RWPE1 (cell line): ENCODE results near the gene BORCS6.
A peak's percentile ranks its signal among the peaks of the same experiment; 100 is the strongest.

Experiments
- CTCF ChIA-PET: fragments of 350-600 bp; sonication (Branson Sonifier 250); formaldehyde crosslinking; extraction: SDS; loops from one replicate; lab custom pipeline; 2021; lab: Yijun Ruan, JAX
- POLR2A ChIA-PET: fragments of 400-600 bp; formaldehyde crosslinking; extraction: SDS; loops from one replicate; lab custom pipeline; 2020; ENCODE audit warnings: antibody characterized with exemption; ENCODE audit not compliant: low non-redundant PET; lab: Yijun Ruan, JAX
- DNase-seq: peaks from one replicate; pipeline ENCODE4 v3.0.0; 2012; ENCODE audit warnings: low spot score
- H3K27ac ChIP-seq: fragments of 450-650 bp; 2 replicates; pipeline ENCODE4 v1.5.1; 2017
- TF ChIP-seq, protein P1 (sequence below): fragments of 450-650 bp; conservative IDR thresholded peaks from 2 replicates; pipeline ENCODE4 v1.5.1; 2017; ENCODE audit warnings: low read depth, mild to moderate bottlenecking

BORCS6 gene

DNA sequence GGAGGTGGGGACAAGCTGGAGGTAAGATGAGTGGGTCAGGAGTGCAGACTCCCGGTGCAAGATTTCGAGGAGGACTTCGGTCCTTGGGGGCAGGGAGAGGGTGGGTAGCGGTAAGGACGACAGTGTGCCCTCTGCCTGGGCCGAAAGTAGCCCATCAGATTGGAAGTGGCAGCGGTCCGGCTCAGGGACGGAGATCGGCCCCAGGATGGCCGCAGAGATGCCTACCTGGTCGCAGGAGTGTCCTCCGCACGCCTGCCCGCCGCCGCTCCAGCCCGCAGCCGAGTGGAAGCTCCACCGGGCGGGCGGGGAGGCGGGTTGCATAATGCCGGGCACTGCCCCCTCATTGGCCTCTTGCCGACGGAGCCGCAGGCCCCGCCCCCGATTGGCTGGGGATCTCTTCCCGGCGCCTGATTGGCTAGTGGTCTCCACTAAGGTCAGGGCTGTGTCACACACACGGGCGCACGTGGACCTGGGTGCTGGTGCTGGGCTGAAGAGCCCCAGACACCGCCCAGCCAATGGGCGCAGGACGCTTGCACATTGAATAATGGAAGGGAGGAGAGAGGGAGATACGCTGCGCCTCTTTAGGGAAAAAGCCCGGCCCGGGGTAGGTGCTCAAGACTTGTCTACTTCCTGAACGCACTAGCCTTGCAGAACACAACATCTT is 37.7 kb downstream of the BORCS6 start, which contains the start of gene PER1:
Gene PER1 (minus strand): TSS at position 293 of the 664 bp plus-strand sequence. CDS start 1,698 bp downstream, outside the sequence.
- DNase-seq: peak; percentile 96
- POLR2A ChIA-PET: no interaction called here
- CTCF ChIA-PET: interaction anchor here (0.6 to 1.6 kb wide), 2 partner anchors 13 to 62 kb away, joined by 4 to 9 read pairs; no protein-coding TSS in a partner anchor
- peak within 1 kb of the TSS; percentile 98 for H3K27ac ChIP-seq
- TF ChIP-seq, protein P1, sequence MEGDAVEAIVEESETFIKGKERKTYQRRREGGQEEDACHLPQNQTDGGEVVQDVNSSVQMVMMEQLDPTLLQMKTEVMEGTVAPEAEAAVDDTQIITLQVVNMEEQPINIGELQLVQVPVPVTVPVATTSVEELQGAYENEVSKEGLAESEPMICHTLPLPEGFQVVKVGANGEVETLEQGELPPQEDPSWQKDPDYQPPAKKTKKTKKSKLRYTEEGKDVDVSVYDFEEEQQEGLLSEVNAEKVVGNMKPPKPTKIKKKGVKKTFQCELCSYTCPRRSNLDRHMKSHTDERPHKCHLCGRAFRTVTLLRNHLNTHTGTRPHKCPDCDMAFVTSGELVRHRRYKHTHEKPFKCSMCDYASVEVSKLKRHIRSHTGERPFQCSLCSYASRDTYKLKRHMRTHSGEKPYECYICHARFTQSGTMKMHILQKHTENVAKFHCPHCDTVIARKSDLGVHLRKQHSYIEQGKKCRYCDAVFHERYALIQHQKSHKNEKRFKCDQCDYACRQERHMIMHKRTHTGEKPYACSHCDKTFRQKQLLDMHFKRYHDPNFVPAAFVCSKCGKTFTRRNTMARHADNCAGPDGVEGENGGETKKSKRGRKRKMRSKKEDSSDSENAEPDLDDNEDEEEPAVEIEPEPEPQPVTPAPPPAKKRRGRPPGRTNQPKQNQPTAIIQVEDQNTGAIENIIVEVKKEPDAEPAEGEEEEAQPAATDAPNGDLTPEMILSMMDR: no peak

DNA sequence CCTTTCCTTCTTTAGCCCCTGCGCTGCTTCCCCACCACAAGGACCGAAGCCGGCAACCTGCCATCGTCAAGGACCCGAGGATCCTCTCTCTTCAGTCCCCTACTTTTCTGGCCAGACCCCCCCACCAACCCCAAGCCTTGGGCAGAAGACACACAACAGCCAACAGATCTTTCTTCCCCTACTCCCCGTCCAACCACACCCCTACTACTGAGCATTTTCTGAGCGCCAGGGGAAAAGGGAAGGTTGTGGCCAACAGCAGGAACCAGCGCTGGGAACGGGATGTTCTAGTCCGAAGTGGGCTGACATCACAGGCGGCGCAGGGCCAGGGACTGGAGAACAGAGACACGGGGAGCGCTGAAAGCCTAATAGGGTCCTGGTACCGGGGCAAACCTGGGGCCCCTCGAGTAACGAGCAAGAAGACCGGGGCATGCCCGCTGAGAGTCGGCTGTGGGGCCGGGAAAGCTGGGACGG is 38.3 kb downstream of the BORCS6 start:
- H3K27ac ChIP-seq: peak overlapping the region; percentile 98
- ChIA-PET POLR2A (no interaction called here), CTCF (interaction anchor here (0.6 to 1.6 kb wide), 2 partner anchors 12 to 61 kb away, joined by 4 to 9 read pairs; no protein-coding TSS in a partner anchor)
- TF ChIP-seq, protein P1: no peak
- no peak for DNase-seq

- CTCF ChIA-PET: interaction anchor here (0.7 kb wide), 1 partner anchor 1012 kb away, joined by 4 read pairs; no protein-coding TSS in a partner anchor
- TF ChIP-seq, protein P1: no peak
- H3K27ac ChIP-seq: peak overlapping the region; percentile 98
- no peak for DNase-seq
- POLR2A ChIA-PET: interaction anchor here (0.6 kb wide), 1 partner anchor 85 kb away, joined by 3 read pairs; no protein-coding TSS in a partner anchor
Observed at GRCh38 chr17:8151120-8151640, 38.8 kb downstream of the BORCS6 start.

DNA sequence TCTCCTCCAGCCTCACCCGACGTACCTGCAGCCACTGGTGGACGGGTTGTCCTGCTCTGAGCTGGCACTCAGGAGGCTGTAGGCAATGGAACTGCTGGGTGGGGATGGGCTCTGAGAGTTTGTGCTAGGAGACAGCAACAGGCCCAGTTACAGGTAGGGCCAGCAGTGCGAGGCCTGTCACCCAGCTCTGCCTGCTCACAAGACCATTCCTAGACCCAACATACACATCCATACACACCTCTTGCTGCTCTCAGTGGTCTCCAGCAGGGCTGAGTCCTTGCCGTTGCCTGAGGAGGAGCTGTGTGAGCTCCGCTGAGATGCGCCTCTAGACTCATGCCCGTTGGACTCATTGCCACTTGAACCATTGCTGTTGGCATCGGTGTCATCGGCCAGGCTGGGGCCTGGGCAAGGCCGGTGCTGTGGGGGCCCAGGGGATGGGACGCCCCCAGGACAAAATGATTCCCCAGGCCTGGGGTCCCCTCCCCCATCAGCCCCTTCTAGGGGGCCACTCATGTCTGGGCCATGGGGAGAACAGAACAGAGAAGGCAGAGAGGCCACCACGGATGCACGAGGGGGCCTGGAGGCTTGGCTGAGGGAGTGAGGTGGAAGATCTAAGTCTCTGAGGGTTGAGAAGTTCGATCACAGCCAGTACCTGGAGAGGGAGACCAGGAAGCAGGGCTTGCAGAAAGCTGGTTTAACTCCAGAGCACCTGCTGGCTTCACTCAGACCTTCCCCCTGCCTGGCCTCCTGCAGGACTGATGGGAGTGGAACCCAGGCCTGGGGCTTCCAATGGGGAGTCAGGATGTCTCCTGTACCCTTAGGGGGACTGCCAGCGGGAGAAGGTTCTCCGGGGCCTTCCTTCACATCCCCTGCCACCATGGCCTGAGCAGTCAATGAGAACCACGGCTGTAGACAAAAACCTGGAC is 39.5 kb downstream of the BORCS6 start:
- H3K27ac ChIP-seq: peak overlapping the region; percentile 98
- TF ChIP-seq, protein P1: no peak
- CTCF ChIA-PET: interaction anchor here (0.7 to 1.0 kb wide), 4 partner anchors 8 to 1011 kb away, joined by 3 to 4 read pairs (median 4); no protein-coding TSS in a partner anchor
- no peak for DNase-seq
- POLR2A ChIA-PET: interaction anchor here (0.6 kb wide), 1 partner anchor 85 kb away, joined by 3 read pairs; no protein-coding TSS in a partner anchor

DNA sequence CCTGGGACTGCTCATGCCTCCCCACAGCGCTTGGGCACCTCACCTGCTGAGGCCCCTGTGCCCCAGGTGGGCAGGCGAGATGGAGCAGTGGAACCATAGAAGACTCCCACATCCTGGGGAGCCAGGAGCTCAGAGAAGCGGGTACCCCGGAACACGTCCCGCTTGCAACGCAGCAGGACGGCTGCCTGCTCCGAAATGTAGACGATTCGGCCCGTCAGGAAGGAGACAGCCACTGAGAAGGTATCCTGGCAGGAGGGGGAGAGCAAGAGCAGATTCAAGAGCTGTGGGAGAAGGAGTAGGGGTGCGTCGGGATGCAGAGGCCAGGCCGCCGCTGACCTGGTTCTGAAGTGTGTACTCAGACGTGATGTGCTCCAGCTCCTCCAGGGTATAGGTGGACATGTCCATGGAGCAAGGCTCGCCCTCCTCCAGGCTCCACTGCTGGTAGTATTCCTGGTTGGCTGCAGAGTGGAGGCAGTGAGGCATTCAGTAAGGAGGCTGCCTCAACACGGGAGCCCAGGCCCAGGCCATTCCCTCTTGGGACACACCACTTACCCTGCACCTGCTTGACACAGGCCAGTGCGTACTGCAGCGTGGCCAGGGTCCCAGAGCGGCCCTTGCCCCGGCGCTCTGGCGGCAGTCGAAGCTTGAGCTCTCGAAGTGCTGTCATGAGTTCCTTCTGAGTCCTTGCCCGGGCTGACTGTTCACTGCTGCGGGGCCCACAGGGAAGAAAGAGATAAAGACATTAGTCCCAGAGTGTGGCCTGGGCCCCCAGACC is 40.4 kb downstream of the BORCS6 start:
- ChIA-PET CTCF (interaction anchor here (0.7 to 1.0 kb wide), 3 partner anchors 9 to 496 kb away, joined by 3 to 4 read pairs (median 3); no protein-coding TSS in a partner anchor), POLR2A (no interaction called here)
- TF ChIP-seq, protein P1: no peak

More for the DNA sequence above, 40.4 kb downstream of the BORCS6 start:
- H3K27ac ChIP-seq: peak overlapping the region; percentile 98
- DNase-seq: no peak
